GM18517 (cell line): ENCODE data around the gene GRM8.
"Not testable (repeated sequence)": the region's sequence is repeated elsewhere in the genome, so short reads cannot be mapped to it uniquely, and the experiment has no call there.

Experiments used
- ATAC-seq: cut with Tn5 transposase; IDR thresholded peaks from one replicate; pipeline ENCODE4 v1.9.1; 2021; ENCODE audit warnings: mild to moderate bottlenecking, moderate library complexity; ENCODE audit not compliant: unreplicated experiment

Gene GRM8

DNA sequence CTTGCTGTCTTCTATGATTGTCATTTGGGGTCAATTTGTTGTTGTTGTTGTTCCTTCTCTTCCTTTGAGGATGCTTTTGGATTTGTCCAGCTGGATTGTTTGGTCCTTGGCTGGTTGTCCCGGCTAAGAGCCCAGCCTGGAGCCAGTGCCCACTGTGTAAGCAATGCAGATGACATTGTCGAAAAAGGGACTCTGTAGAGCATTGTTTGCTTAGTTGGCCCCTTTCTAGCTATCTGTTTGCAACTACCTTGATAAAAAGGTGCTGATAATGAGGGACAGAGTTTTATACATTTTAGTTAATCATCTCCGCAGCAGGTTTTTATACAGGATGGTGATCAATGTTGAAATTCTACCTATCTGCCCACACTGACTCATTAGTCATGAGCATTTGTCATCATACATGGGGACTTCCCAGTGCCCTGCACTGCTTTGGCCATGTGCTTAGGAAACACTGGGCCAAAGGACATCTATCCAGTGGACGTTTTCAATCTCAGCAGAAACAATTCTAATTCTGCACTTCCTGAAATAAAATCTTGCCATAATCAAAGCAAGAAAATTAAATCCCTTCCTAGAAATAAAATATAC lies 311.9 kb downstream of the GRM8 start:
- ATAC-seq = no peak

DNA sequence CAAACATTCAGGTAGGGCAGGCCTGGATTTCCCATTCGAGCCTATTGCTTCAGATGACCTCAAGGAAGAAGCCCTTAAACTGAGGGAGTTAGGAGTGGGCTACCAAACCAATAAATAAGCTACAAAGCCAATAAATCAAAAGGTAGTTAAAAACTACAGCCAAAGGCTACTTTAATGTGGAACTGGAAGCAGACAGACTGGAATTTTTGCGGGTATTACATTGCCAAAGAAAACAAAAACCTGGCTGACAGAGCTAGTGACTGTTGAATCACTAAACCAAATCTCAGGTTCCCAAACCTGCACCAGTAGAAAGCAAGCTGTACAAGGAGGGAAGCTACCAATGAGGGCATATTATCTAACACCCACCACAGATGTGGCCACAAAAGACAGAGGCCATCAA lies 315.6 kb downstream of the GRM8 start:
- ATAC-seq = no peak

DNA sequence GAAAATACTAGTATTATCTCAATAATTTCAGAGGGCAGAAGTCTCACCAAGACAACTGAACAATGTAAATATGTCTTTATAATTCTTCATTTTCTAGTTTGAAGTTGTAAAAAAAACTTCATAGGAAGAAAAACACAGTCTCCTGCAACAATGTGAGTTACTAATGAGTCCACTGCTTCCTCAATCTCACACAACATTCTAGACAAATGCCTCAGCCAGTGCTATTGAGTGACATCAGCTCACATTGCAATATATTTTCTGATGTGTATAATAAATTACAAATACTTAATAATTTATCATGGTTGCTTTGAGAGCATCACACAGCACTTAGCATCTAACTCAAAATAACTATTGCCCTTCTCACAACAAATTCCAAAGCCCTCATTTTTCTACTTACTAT lies 321.2 kb downstream of the GRM8 start:
- no peak for ATAC-seq

DNA sequence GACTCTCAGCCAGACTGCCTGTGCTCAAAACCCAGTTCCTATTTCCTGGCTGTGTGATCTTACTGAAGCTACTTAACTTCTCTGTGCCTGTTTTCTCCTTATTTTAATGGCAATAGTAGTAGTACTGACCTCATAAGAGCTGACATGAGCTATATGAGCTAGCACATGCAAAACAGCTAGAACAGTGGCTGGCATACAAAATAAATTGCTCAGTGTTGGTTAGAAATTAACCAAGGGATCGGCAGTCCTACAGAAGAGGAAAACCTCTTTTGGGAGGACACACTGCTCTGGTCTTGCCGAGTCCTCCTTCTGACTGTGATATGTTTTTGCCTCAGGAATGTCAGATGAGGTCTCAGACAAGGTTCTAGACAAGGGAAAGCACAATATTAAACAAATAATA lies 322.6 kb downstream of the GRM8 start:
- ATAC-seq = no peak

DNA sequence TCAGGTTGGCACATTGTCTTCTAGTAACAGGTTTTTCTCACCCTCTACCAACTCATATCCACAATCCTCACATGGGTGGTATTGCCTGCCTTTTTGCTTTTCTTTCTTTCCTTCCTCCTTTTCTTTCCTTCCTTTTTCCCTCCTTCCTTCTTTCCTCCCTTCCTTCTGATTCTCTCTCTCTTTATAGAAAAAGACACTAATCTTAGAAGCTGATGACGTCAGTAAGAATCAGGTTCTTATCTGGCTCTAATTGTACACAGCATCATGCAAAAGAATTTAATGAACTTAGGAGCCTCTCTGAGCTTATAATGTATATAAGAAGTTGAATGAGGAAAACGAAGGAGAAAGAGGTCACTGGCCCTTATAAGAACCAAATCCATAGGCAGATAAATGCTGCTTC lies 328.3 kb downstream of the GRM8 start:
- ATAC-seq = no peak

DNA sequence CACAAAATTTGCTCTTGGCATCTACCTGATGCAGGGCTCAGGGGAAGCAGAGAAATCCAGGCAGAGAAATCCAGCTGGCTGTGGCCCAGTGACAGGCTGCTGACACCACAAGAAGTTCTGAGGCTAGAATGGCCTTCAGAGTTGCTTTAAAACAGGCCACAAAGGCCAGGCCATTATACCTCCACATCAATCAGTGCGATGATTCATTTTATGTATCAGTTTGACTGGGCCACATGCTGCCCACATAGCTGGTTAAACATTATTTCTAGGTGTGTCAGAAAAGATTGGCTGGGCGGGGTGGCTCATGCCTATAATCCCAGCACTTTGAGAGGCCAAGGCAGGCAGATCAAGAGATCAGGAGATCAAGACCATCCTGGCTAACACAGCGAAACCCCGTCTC lies 341.1 kb downstream of the GRM8 start:
- ATAC-seq = not testable (repeated sequence)

DNA sequence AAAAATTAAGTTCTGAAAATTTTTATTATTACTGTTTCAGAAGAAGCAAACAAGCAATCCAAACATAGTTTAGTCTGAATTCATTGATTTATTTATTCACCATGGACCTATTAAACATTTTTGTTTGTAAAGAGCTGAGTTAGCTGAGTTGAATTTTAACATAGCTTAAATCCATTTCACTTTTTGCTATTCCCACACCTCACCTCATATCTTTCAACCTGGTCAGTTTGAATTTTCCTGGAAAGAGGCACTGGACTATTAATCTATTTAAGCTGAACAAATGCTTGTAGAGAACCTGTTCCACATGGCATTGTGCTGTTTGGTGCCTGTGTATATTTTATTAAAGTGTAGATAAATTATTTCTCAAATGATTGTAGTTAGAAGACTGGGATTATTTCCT lies 344.2 kb downstream of the GRM8 start:
- not testable (repeated sequence) for ATAC-seq

DNA sequence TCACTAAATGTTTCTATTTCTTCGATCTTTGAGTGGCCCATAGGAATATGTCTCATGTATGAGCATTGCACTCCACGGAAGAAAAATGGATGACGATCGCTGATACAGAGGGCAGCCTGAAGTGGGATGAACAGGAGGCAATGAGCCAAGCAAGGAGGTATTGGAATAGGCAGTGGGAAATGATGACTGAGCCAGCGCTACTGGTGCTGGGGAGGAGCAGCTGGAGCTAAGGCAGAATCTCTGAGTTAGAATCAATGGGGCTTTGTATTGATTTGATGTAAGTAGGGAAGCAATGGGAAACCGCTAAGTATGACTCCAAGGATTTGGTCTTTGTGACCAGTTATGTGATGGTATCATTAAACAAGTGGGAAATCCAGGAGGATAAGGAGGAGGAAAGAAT lies 345.1 kb downstream of the GRM8 start:
- ATAC-seq = not testable (repeated sequence)

DNA sequence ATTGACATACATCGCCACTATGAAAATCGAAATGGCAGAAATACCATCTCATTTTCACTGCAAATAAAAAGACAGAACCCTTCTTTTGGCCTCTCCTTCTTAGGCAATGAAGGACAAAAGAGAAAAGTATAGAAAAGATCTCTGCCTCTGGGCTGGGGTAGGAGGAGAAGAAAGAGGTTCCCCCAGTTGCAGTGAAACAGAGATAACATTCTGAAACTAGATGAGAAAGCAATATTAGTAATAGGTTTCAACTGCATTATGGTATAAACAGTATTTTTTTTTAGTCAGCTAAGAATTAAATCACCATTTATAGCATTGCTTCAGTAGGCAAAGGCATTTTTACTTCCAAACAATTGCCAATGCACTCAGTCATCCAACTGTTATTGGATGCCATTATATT lies 347.5 kb downstream of the GRM8 start:
- ATAC-seq = not testable (repeated sequence)

DNA sequence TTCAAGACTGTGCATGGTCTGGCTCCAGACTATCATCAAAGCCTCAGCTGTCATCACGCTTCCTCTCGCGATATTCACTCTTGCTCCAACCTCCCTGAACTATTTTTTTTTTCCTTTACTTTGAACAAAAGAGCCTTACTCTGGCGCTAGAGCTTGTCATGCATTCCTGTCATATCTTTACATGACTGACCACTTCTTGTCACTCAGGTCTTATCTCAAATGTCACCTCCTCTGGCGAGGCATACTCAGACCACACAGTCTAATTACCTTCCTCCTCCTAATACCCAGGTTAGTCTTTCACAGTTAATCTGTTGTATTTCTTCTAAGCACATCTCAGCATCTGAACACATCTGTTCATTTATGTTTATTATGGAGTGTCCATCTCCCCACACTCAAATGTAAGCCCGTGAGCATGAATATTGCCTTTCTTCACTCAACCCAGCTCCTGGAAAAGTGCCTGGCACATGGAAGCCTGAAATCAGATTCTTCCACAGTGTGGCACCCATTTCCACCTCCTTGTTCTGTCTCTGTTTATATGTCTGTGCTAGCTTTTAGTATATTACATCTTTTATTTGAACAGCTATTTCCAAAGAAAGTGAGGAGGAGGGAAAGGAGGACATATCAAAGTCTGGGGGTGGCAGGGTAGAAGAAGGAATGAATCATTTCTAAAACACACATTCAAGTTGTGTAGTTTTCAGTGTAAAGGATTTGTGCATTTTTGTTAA lies 351.5 kb downstream of the GRM8 start:
- ATAC-seq = not testable (repeated sequence)

DNA sequence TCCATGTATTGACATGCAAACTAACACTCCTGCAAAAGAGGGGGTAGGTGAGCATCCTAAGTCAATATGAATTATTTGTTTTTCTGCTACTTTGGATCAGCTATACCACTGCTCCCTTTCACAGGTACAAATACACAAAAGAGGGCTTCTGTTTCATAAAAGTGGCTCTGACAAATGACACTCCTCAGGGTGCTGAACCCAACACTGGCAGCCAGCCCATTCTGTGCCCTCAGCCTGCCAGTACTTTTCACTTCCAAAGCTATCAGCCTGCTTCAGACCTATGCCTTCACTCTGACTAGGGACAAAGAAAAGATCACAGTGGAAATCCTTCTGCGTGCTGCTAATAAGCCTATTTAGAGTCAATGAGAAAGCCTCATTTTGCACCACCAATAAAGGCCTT lies 364.8 kb downstream of the GRM8 start:
- not testable (repeated sequence) for ATAC-seq

DNA sequence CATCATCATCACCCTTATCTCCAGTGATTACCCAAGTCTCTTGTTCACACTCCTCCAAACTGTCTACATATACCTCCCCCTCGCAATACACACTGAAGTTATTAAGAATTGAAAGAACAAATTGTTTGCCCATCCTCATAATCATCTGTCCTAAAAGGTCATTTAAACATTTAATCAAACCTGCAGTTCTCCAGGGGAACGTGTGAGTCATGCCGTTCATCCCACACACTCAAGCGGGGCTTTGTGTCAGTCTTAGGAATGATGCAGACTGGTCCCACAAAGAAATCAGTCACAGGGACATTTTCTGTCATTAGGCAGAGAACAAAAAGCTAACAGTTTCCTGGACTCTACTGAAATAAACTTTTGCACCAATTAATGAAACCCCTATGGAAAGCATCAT lies 365.2 kb downstream of the GRM8 start:
- not testable (repeated sequence) for ATAC-seq

DNA sequence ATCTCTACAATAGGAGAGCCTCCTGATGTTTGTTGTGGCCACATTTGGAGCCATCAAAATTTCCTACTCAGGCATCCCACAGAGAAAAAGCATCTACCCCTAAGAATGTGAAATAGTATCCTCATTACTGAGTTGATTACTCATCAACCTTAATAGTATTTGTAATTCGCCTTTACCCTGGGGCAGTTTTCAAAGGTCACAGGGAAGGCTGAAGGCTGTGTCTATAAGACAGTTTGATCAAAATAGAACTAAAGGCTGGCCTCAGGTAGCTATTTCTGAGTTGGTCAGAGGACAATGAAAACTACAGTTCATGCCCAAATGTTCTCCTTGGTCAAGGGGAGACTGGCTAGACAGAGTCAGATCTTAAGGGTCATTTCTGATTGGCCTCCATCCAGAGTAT lies 370.0 kb downstream of the GRM8 start:
- not testable (repeated sequence) for ATAC-seq

DNA sequence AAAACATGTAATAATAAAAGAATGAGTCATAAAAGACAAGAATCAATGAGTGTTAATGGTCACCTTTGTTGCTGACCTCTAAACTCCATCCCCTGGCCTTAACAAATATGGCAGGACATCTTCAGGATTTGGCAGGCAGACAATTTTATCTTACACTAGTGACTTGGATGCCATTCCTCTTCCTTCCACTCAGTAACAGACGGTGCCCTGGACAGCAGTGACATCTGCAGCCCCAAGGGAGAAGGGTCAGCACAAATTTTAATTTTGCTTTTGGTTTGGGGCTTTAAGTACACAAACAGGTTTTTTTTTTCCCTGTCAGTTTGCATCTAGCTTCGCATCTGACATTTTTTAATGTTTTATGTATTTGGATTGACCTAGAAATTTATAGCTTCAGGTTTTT lies 370.8 kb downstream of the GRM8 start:
- not testable (repeated sequence) for ATAC-seq

DNA sequence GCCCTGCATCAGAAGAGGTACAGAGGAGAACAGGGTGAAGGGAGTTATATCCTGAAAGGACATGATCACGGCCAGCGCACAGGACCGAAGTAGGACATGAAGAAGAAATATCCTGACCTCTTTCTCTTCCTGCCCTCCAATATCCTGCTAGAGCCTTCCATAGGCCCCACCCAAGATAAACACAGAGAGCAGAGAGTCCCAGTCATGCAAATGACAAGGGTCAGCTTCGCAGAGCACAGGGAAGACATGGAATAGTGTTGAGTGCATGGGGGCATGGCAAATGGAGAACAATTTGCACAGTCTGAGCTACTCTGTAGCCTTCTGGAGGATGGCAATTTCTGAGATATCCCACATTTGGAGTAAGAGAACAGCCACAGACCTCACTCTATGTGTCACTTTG lies 371.4 kb downstream of the GRM8 start:
- no peak for ATAC-seq

DNA sequence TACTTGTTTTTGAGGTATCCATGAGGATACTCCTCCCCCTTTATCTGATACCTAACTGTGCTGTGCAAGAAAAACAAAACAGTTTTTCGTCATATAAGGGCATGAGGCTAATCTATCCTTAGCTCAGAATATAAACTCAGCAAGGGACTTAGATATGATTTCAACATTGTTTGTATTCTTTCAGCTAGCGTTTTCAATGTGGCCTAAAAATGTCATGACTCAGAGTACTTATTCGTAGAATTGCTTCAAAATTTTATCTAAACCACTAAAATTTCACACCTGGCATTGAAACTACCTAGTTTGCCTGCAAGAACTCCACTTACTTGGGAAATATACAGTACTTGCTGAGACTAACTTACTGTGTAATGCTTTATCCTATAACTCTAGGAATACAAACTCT lies 376.2 kb downstream of the GRM8 start:
- ATAC-seq = not testable (repeated sequence)

DNA sequence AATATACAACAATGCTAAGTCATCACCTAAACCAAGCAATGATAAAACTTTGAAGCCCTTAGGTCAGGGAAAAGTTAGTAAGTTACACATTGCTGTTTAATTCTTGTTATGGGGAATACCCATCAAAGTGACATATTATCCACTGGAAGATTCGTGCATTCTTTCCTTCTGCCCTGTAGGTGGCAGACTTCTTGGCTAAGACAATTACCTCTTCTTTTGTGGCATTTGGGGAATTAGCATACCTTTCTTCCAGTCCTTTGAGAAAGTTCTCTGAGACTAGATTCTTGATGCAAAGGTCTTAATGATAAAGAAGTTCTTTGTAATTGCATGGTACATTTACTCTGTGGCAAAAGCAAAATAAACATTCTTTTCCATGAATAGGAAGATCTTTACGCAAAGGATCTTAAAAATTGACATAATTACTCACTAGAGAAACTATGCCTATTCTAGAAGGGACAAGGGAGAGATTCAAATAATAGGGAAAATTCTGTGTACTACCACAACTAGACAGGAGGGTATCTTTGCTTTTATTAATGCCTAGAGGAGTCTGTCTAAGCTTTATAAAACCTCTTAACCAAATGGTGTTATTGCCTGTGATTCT lies 395.9 kb downstream of the GRM8 start:
- ATAC-seq = peak; percentile 86

DNA sequence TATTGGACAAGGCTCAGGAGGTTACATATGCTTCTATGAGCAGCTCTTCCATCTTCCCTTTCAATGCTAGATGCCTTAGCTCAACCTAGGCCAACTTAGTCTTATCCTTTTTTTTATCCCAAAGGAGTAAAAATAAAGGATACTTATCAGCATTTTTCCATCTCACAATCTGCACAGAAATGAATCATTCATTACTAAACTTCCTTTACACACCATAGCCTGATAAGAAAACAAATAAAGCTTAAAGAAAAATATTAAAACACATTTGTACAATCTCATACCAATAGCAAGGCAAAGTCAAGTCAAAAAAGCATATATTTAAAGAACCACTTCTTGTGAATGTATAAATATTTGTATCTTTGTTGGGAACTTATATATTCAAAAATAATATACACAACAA lies 407.4 kb downstream of the GRM8 start:
- ATAC-seq = no peak

DNA sequence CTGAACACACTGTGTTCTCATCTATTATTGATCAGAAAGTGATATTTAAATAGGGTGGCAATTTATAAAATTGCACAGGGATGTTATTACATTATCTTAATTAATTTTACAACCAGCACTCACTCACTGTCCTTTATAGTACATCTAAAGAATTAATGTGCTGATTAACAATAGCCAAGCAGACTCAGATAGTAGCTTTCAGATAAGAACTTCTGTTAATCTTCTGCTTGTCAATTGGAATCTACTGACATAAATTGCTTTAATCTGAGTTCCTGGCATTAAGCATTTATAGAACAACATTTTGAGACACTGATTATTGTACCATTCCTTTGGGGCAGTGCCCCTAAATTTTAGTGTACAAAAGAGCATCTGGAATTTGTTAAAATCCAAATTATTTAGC lies 408.9 kb downstream of the GRM8 start:
- no peak for ATAC-seq

DNA sequence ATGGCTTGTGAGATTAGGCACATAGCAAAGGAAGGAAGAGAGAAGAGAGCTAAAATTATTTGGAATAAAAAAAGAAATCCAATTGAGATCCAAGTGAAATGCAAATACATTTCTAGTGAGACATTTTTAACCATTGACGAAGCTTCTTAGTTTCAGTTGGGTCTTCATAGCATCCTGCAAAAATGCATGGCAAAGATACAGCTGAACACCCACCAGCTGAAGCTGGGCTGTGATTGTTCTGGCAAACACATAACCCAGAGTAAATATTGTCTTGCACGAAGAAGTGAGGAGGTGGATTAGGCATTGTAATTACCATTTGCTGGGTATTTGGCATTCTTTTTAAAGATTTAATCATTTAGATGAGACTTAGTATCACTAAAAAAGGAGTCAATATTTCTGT lies 409.4 kb downstream of the GRM8 start:
- ATAC-seq = no peak

DNA sequence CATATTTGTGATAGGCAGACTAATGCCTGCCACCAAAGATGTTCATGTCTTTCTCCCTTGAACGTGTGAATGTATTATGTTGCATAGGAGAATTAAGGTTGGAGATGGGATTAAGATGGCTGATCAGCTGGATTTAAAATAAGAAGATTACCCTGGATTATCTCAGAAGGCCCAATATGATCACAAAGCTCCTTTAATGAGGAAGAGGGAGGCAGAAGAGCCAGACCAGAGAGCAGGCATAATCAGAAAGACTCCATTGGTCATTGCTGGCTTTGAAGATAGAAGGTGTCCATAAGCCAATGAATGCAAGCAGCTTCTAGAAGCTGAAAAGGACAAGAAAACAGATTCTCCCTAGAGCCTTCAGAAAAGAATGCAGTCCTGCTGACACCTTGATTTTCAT lies 410.3 kb downstream of the GRM8 start:
- ATAC-seq = no peak

DNA sequence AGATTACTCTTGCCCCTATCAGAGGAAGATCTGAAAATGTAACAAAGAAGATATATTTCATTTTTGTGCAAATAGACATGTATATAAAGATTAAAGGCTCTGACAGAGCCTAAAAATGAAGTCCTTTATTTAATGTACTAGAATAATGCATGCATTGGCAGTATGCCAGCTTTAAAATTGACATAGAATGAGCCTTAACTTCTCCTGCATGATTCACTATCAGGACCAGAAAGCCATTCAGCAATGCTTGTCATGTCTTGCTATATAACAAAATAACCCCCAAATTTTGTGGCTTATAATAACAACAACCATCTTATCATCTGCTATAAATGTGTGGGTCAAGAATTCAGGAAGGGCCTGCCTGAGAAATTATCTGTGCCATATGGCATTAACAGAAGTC lies 411.9 kb downstream of the GRM8 start:
- ATAC-seq = no peak
